ENCODE data around the gene RITA1.

RITA1 gene

GRCh38 chr12:113179023-113179422 lies 6.5 kb upstream of the RITA1 start:
- no peak for DNase-seq (ENCODE audit: low read depth in 2 of 2)

GRCh38 chr12:113180333-113180732 lies 5.2 kb upstream of the RITA1 start:
- DNase-seq (ENCODE audit: low read depth in 2 of 2), result no peak

GRCh38 chr12:113181975-113182374 lies 3.5 kb upstream of the RITA1 start:
- DNase-seq (ENCODE audit: low read depth in 2 of 2), result no peak

GRCh38 chr12:113183030-113183589 lies 2.4 kb upstream of the RITA1 start:
- DNase-seq (ENCODE audit: low read depth in 2 of 2), result no peak

- DNase-seq (ENCODE audit: low read depth in 2 of 2), result no peak
These were observed 1.2 kb upstream of the RITA1 start for GRCh38 chr12:113184098-113184899.

- DNase-seq (ENCODE audit: low read depth in 2 of 2), result peak; percentile 77 to 82
These were observed 681 bp upstream of the RITA1 start for GRCh38 chr12:113184900-113185179.

GRCh38 chr12:113186033-113186365 lies 478 bp downstream of the RITA1 start:
- no peak for DNase-seq (ENCODE audit: low read depth in 2 of 2)

GRCh38 chr12:113186666-113187325 lies 1.3 kb downstream of the RITA1 start:
- DNase-seq (ENCODE audit: low read depth in 2 of 2), result no peak

GRCh38 chr12:113189361-113189760 lies 3.8 kb downstream of the RITA1 start:
- no peak for DNase-seq (ENCODE audit: low read depth in 2 of 2)

GRCh38 chr12:113190761-113191160 lies 5.2 kb downstream of the RITA1 start:
- no peak for DNase-seq (ENCODE audit: low read depth in 2 of 2)

GRCh38 chr12:113191227-113191626 lies 5.7 kb downstream of the RITA1 start:
- no peak for DNase-seq (ENCODE audit: low read depth in 2 of 2)

- no peak for DNase-seq (ENCODE audit: low read depth in 2 of 2)
These were observed 9.5 kb downstream of the RITA1 start for GRCh38 chr12:113194971-113195391.

- DNase-seq (ENCODE audit: low read depth in 2 of 2), result no peak
These were observed 10.1 kb downstream of the RITA1 start for GRCh38 chr12:113195598-113195997.

- DNase-seq (ENCODE audit: low read depth in 2 of 2), result no peak
These were observed 11.1 kb downstream of the RITA1 start for GRCh38 chr12:113196582-113196981.

GRCh38 chr12:113196990-113197389 lies 11.5 kb downstream of the RITA1 start:
- peak in 1 of 2 donors; percentile 39 for DNase-seq (ENCODE audit: low read depth in 2 of 2)

- DNase-seq (ENCODE audit: low read depth in 2 of 2), result no peak
These were observed 12.1 kb downstream of the RITA1 start for GRCh38 chr12:113197518-113198077.

- no peak for DNase-seq (ENCODE audit: low read depth in 2 of 2)
These were observed 12.8 kb downstream of the RITA1 start for GRCh38 chr12:113198296-113198695.

- no peak for DNase-seq (ENCODE audit: low read depth in 2 of 2)
These were observed 14.7 kb downstream of the RITA1 start for GRCh38 chr12:113200021-113200797.

GRCh38 chr12:113201187-113202177 lies 16.0 kb downstream of the RITA1 start:
- DNase-seq (ENCODE audit: low read depth in 2 of 2), result no peak

- no peak for DNase-seq (ENCODE audit: low read depth in 2 of 2)
These were observed 17.0 kb downstream of the RITA1 start for GRCh38 chr12:113202300-113203075.

All from stimulated activated CD8-positive, alpha-beta memory T cell treated with anti-CD3 and anti-CD28 coated beads, Interleukin-15, amount 100 ng/mL, for 48 hours (primary cell).